ENCODE results near the gene GLB1L. TPM values are rescaled to one million over a fixed set of nuclear protein-coding genes. Genes with fewer than 3 reads are reported as not detected.

The GLB1L gene
- total RNA-seq, 1 donor: 15.5 TPM

- peak overlapping the region; percentile 61 for H3K4me3 ChIP-seq (ENCODE audit: low read depth, low read length)
- no peak for TF ChIP-seq CTCF (IDR thresholded peaks at IDR 0.05; ENCODE audit: insufficient read depth, low read depth, low read length)
- DNase-seq (ENCODE audit: low read depth): peak; percentile 75
Observed at GRCh38 chr2:219218217-219218731, 27.0 kb downstream of the GLB1L start.

GRCh38 chr2:219216535-219216915 lies 28.7 kb downstream of the GLB1L start:
- no peak for DNase-seq (ENCODE audit: low read depth)
- no peak overlapping the region for H3K4me3 ChIP-seq (ENCODE audit: low read depth, low read length)
- TF ChIP-seq CTCF (IDR thresholded peaks at IDR 0.05; ENCODE audit: insufficient read depth, low read depth, low read length): no peak

GRCh38 chr2:219215871-219216534 lies 29.2 kb downstream of the GLB1L start:
- no peak for TF ChIP-seq CTCF (IDR thresholded peaks at IDR 0.05; ENCODE audit: insufficient read depth, low read depth, low read length)
- no peak overlapping the region for H3K4me3 ChIP-seq (ENCODE audit: low read depth, low read length)
- no peak for DNase-seq (ENCODE audit: low read depth)

- DNase-seq (ENCODE audit: low read depth): no peak
- no peak overlapping the region for H3K4me3 ChIP-seq (ENCODE audit: low read depth, low read length)
- TF ChIP-seq CTCF (IDR thresholded peaks at IDR 0.05; ENCODE audit: insufficient read depth, low read depth, low read length): no peak
Observed at GRCh38 chr2:219214786-219215185, 30.5 kb downstream of the GLB1L start.

- DNase-seq (ENCODE audit: low read depth): no peak
- H3K4me3 ChIP-seq (ENCODE audit: low read depth, low read length): no peak overlapping the region
- no peak for TF ChIP-seq CTCF (IDR thresholded peaks at IDR 0.05; ENCODE audit: insufficient read depth, low read depth, low read length)
Observed at GRCh38 chr2:219214141-219214540, 31.1 kb downstream of the GLB1L start.

- DNase-seq (ENCODE audit: low read depth): no peak
- H3K4me3 ChIP-seq (ENCODE audit: low read depth, low read length): no peak overlapping the region
- no peak for TF ChIP-seq CTCF (IDR thresholded peaks at IDR 0.05; ENCODE audit: insufficient read depth, low read depth, low read length)
Observed at GRCh38 chr2:219213486-219214071, 31.7 kb downstream of the GLB1L start.

Data from fibroblast of villous mesenchyme (primary cell).